ENCODE measurements around the gene SNRNP27. TPM values are rescaled to one million over a fixed set of nuclear protein-coding genes. Genes with fewer than 3 reads are reported as not detected.

SNRNP27 gene
- total RNA-seq, 1 donor from 2014 or later: 31.8 TPM

- no peaks in the 10 kb centered on the region for H3K36me3 ChIP-seq (ENCODE audit: control insufficient read depth in 3 of 3, insufficient read depth in 3 of 3, low read length in 3 of 3)
- no peak overlapping the region for H3K27ac ChIP-seq (ENCODE audit: low read depth, low read length)
- peaks cover 0 to 3% (median 0%) of the 10 kb centered on the region in 3 donors for H3K27me3 ChIP-seq (ENCODE audit: control insufficient read depth in 3 of 3, insufficient read depth in 3 of 3, low read length in 3 of 3)
- H3K4me1 ChIP-seq (ENCODE audit: control insufficient read depth in 3 of 3, insufficient read depth in 3 of 3, low read length in 3 of 3): no peaks in the 10 kb centered on the region
- no peaks in the 10 kb centered on the region for H3K9me3 ChIP-seq (ENCODE audit: control insufficient read depth in 3 of 3, low read length in 3 of 3)
- H3K4me3 ChIP-seq (ENCODE audit: low read length in 3 of 3): no peak overlapping the region
- H3K9ac ChIP-seq (ENCODE audit: low read depth in 1 of 3, low read length in 3 of 3): no peak overlapping the region
Measured at GRCh38 chr2:69954084-69954483, 60.3 kb downstream of the SNRNP27 start.

Small RNA genes within 50 kb of the gene (small RNA-seq; reads per million reads assigned to genes)
- gene RPL23AP92: not detected

Other genes with a start within 250 kb of the SNRNP27 start
- gene ANXA4, start 151.8 kb upstream of the SNRNP27 start, total RNA-seq: 18.8 TPM
- gene GMCL1, start 64.3 kb upstream of the SNRNP27 start, total RNA-seq: 7.8 TPM
- 2.1 TPM for gene MXD1, start 21.2 kb downstream of the SNRNP27 start, total RNA-seq
- gene ASPRV1, start 67.7 kb downstream of the SNRNP27 start, total RNA-seq: 1.6 TPM
- 45.4 TPM for gene PCBP1, start 193.5 kb downstream of the SNRNP27 start, total RNA-seq

Measured in skeletal muscle tissue (tissue), 5 donors.